ENCODE data around the gene ZAP70. TPM values are rescaled to one million over a fixed set of nuclear protein-coding genes. Genes with fewer than 3 reads are reported as not detected.

Gene ZAP70
- total RNA-seq, 1 donor from 2014 or later, result 1.3 TPM

- no peak for DNase-seq (ENCODE audit: low spot score)
Observed at GRCh38 chr2:97775074-97775473, 61.7 kb downstream of the ZAP70 start.

- no peak for DNase-seq (ENCODE audit: low spot score)
Observed at GRCh38 chr2:97779141-97779540, 65.8 kb downstream of the ZAP70 start.

DNA sequence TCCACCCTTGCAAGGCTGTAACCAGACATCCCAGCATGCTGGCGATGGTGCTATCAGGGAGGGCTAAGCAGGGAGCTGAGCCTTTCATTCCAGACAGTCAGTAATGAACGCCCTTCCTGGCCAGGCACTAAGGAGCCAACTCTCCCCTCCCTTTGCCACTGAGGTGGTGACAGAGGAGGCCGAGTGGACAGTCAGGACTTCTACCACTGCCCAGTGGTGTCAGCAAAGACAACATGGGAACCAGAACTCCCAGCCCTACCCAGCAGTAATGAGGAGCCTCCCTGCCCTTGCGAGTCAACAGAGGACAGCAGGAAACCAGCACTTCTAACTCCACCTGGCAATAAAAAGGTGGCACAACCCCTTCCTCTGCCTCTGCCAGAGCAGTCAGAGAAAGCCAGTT, 68.6 kb downstream of the ZAP70 start:
- no peak for DNase-seq (ENCODE audit: low spot score)

DNA sequence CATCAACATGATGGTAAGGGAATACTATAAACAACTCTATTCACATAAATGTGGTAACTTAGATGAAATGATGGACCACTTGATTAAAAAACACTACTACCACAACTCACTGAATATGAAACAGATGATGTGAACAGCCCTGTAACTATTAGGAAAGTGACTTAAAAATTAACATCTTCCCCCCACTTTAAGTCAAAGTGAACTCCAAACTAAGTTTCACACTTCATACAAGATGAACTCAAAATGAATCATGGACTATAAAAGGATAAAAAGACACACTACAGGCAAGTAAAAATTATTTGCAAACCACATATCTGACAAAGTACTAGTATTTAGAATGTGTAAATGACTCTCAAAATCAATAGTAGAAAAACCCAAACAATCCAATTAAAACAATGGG, 71.6 kb downstream of the ZAP70 start:
- DNase-seq (ENCODE audit: low spot score), result no peak

DNA sequence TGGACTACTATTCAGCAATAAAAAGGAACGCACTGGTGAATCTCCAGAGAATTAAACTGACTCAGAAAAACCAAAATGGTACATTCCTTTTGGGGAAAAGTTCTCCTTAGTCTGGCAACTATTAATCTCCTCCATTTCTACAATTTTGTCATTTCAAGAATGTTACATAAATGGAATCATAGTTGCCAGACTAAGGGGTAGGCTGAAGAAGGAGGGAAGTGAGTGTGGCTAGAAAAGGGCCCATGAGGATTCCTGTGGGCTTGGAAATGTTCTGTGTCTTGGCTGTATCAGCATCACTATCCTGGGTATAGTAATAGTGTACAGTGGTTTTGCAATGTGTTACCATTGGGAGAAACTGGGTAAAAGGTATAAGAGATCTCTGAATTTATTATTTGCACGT, 72.4 kb downstream of the ZAP70 start:
- no peak for DNase-seq (ENCODE audit: low spot score)

GRCh38 chr2:97788986-97789644, 75.7 kb downstream of the ZAP70 start:
- DNase-seq (ENCODE audit: low spot score), result no peak

Other genes starting within 250 kb of the ZAP70 start
- gene ANKRD36B, start 123.7 kb upstream of the ZAP70 start, total RNA-seq, result 16.1 TPM
- gene COX5B, start 67.5 kb upstream of the ZAP70 start, total RNA-seq, result 221 TPM
- 47.6 TPM for gene ACTR1B, start 49.5 kb upstream of the ZAP70 start, total RNA-seq
- gene C2orf92, start 43.9 kb upstream of the ZAP70 start, total RNA-seq, result 5.9 TPM